Bronchial epithelial cell (primary cell): Measurements from ENCODE around the gene PKHD1. TPM values are rescaled to one million over a fixed set of nuclear protein-coding genes. Genes with fewer than 3 reads are reported as not detected.

ENCODE experiments used
- DNase-seq: peaks from one replicate; pipeline ENCODE4 v3.0.0-alpha.2; 2010; ENCODE audit warnings: low read depth
- FAIRE-seq: peaks from 2 replicates; lab custom pipeline; 2011; peaks lifted over from hg19 to GRCh38; lab: Jason Lieb, UNC
- H3K27me3 ChIP-seq: 2 replicates; pipeline ENCODE4 v1.5.1; 2011; ENCODE audit warnings: low read length; ENCODE audit not compliant: control insufficient read depth, insufficient read depth
- H3K36me3 ChIP-seq: 2 replicates; pipeline ENCODE4 v1.5.1; 2011; ENCODE audit warnings: low read length; ENCODE audit not compliant: control insufficient read depth, insufficient read depth
- H3K4me3 ChIP-seq: 2 replicates; pipeline ENCODE4 v1.5.1; 2011; ENCODE audit warnings: mild to moderate bottlenecking, low read depth, low read length, control low read depth
- total RNA-seq: library from RNA; depleted of rRNA; stranded (reverse); fragments of >200 nt; gene quantifications from 2 replicates; pipeline ENCODE4 v1.2.1, GENCODE V29; 2014
- TF ChIP-seq, protein P1 (sequence below): IDR thresholded peaks from 2 replicates; pipeline ENCODE4 v1.5.1; 2011; ENCODE audit warnings: mild to moderate bottlenecking, moderate library complexity, low read length, control low read depth, inconsistent platforms; ENCODE audit not compliant: insufficient read depth, severe bottlenecking

PKHD1 gene
- total RNA-seq, 1 donor from 2014 or later, result not detected

DNA sequence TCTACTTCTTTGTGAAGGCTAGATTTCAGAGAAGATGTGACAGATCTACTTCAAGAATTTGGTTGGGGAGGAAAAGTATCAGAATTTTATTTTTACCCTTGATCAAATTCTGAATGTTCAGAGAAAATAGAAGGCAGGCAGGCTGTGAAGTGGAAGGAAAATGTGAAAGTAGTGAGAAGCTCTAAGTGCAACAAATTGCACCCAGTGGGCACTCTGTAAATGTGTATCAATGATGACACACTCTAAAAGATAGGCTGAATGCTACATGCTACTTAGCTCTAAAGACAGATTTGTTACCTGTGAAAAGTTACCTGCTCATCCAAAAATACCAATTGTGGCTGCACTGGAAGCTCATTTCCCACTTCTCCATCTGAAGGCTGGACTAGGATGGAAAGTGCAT, 438.6 kb downstream of the PKHD1 start:
- FAIRE-seq, result no peak
- TF ChIP-seq, protein P1, sequence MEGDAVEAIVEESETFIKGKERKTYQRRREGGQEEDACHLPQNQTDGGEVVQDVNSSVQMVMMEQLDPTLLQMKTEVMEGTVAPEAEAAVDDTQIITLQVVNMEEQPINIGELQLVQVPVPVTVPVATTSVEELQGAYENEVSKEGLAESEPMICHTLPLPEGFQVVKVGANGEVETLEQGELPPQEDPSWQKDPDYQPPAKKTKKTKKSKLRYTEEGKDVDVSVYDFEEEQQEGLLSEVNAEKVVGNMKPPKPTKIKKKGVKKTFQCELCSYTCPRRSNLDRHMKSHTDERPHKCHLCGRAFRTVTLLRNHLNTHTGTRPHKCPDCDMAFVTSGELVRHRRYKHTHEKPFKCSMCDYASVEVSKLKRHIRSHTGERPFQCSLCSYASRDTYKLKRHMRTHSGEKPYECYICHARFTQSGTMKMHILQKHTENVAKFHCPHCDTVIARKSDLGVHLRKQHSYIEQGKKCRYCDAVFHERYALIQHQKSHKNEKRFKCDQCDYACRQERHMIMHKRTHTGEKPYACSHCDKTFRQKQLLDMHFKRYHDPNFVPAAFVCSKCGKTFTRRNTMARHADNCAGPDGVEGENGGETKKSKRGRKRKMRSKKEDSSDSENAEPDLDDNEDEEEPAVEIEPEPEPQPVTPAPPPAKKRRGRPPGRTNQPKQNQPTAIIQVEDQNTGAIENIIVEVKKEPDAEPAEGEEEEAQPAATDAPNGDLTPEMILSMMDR, result no peak
- no peak for DNase-seq
- Histone ChIP-seq H3K36me3 (no peaks in the 10 kb centered on the region), H3K27me3 (peaks cover 4% of the 10 kb centered on the region), H3K4me3 (no peak overlapping the region)

DNA sequence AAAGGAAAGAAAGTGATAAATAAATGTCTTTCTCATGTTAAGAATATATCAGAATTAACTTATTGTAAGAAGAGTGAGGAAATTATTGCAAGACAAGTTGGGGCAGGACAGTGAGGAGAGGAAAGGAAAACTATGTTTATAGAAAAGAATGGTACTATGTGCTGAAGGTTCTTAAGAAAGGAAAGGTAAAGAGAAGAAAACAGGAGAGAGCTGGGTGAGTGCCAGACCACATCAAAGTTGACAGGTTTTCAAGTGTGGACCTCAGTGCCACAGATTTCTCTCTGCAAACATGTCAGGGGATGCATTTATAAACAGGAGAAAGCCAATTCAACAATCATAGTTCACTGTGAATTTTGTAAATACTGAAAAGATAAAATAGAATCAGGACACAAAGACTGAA, 439.2 kb downstream of the PKHD1 start:
- TF ChIP-seq, protein P1, result no peak
- DNase-seq (peak; percentile 78), FAIRE-seq (no peak)
- Histone ChIP-seq H3K36me3 (no peaks in the 10 kb centered on the region), H3K4me3 (no peak overlapping the region), H3K27me3 (peaks cover 4% of the 10 kb centered on the region)

DNA sequence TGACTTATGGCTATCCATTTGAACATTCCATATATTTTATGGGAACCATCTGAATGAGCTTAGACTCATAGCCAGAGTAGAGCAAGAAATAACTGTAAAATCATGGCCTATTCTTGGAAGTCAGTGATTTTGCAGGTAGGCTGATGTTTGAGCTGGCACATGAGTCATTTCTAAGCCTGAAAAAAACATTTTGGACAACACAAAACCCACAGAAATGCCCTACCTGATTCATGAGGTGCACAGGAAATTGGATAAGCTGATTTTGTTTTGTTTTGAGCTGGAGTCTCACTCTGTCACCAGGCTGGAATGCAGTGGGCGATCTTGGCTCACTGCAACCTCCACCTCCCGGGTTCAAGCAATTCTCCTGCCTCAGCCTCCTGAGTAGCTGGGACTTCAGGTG, 443.0 kb downstream of the PKHD1 start:
- no peak overlapping the region for H3K4me3 ChIP-seq
- H3K27me3 ChIP-seq, result no peaks in the 10 kb centered on the region
- H3K36me3 ChIP-seq, result no peaks in the 10 kb centered on the region
- TF ChIP-seq, protein P1, result no peak
- FAIRE-seq (no peak), DNase-seq (peak; percentile 97)

DNA sequence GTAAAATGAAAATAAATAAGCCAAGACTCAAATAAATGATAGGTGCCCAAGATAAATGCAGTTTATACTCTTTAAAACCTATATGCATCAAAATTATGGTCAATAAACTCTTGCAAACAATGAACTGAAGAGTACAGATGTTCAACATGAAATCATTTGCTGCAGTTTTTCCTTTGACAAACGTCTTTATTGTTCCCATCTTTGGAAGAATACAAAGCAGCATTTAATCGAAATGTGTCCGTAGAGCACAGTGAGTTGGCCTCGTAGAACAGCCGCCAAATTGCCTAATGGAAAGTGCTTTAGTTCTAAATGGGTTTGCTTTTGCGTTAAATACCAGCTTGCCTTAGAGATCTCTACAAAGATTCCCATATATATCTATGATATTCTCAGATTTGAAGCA, 447.4 kb downstream of the PKHD1 start:
- DNase-seq (no peak), FAIRE-seq (no peak)
- Histone ChIP-seq H3K36me3 (no peaks in the 10 kb centered on the region), H3K27me3 (no peaks in the 10 kb centered on the region), H3K4me3 (no peak overlapping the region)
- TF ChIP-seq, protein P1, result no peak

DNA sequence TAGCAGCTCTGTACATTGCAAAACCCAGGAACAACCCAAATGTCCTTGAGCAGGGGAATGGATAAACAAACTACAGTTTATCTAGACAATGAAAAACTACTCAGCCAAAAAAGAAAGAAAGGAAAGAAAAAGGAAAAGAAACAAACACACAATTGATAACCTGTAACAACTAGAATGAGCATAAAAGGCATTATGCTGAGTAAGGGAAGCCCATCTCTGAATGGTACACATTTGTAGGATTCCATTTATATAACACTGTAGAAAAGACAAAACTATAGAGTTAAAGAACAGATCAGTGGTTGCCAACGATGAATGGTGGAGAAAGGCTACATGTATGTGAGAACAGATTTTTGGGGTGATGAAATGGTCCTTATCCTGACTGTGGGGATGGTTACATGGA, 454.0 kb downstream of the PKHD1 start:
- DNase-seq (no peak), FAIRE-seq (no peak)
- no peak overlapping the region for H3K4me3 ChIP-seq
- no peaks in the 10 kb centered on the region for H3K36me3 ChIP-seq
- TF ChIP-seq, protein P1, result no peak
- H3K27me3 ChIP-seq, result no peaks in the 10 kb centered on the region

DNA sequence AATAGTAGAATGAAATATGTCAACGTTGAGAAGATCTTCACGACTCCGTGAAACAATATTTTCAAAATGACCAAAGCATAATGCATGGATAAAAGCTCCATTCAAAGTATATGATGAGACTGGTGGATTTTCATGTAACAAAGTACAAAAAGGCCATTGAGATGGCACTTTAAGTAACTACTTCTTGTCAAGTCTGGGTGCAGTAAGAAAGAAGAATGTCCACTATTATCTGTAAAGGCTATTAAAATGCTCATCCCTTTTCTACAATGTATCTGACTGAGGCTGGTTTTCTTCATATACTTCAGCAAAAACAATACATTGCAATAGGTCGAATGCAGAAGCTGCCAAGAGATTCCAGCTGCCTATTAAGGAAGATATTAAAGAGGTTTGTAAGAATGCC, 457.4 kb downstream of the PKHD1 start:
- Histone ChIP-seq H3K27me3 (no peaks in the 10 kb centered on the region), H3K4me3 (no peak overlapping the region), H3K36me3 (no peaks in the 10 kb centered on the region)
- DNase-seq, result no peak
- no peak for FAIRE-seq
- TF ChIP-seq, protein P1, result no peak
